HCT116 (cell line): ENCODE data around the gene PLEKHA8. TPM values are rescaled to one million over a fixed set of nuclear protein-coding genes. Genes with fewer than 3 reads are reported as not detected.

ENCODE experiments used
- ATAC-seq: fragments of 200-7000 bp; cut with Tn5 transposase; 2 replicates; pipeline ENCODE4 v1.9.1; 2020; ENCODE audit warnings: mild to moderate bottlenecking, moderate library complexity
- BruUV-seq: library from RNA; stranded (reverse); fragments of 400-500 nt; replicated peaks from 2 replicates; lab custom pipeline; 2021; lab: Mats Ljungman, UMichigan
- CTCF ChIA-PET: fragments of 300-600 bp; sonication (Branson Sonifier 250); formaldehyde crosslinking; loops from one replicate; lab custom pipeline; 2021; ENCODE audit warnings: antibody characterized with exemption; lab: Charles Lee
- POLR2A ChIA-PET: fragments of 300-600, 350-600 bp; sonication (Branson Sonifier 250); formaldehyde crosslinking; loops from one replicate; lab custom pipeline; 2021; ENCODE audit warnings: antibody characterized with exemption; lab: Charles Lee
- RAD21 ChIA-PET, 2 experiments: fragments of 300-600 bp; sonication (Branson Sonifier 250); formaldehyde crosslinking; loops; one replicate each; lab custom pipeline; 2023; ENCODE audit warnings: low total read pairs in 2 of 2; ENCODE audit not compliant: uncharacterized antibody in 2 of 2, unreplicated experiment in 2 of 2, low non-redundant PET in 1 of 2; lab: Charles Lee
- DNase-seq: peaks from one replicate; pipeline ENCODE4 v3.0.0-alpha.2; 2010; ENCODE audit warnings: low read depth, low spot score
- H2AFZ ChIP-seq: fragments of 200-600 bp; shearing (Covaris generic), sonication (generic); 2 replicates; pipeline ENCODE4 v1.6.1; 2017; ENCODE audit warnings: low read depth, mixed run types, mixed read lengths, antibody characterized with exemption, low read length; ENCODE audit not compliant: poor library complexity, severe bottlenecking
- H3K27ac ChIP-seq: 2 replicates; pipeline ENCODE4 v1.5.1; 2012; ENCODE audit warnings: low read depth, low read length
- H3K27me3 ChIP-seq: fragments of 200-600 bp; sonication (generic); 2 replicates; pipeline ENCODE4 v1.6.1; 2016; ENCODE audit warnings: mixed run types, low read length, mixed read lengths; ENCODE audit not compliant: insufficient read depth
- H3K36me3 ChIP-seq, 2 experiments: fragments of 200-500 bp in 1 of 2; fragments of 200-600 bp in 1 of 2; sonication (Bioruptor generic) in 1 of 2; sonication (generic) in 1 of 2; 2 replicates each; pipeline versions ENCODE4 v1.5.1 to v1.6.1; 2014 to 2016; ENCODE audit warnings: low read length in 2 of 2, inconsistent platforms in 1 of 2, mixed read lengths in 1 of 2, mixed run types in 1 of 2; ENCODE audit not compliant: insufficient read depth in 2 of 2, control insufficient read depth in 1 of 2
- H3K4me1 ChIP-seq, 2 experiments: fragments of 200-600 bp in 1 of 2; sonication (generic) in 1 of 2; 2 replicates each; pipeline versions ENCODE4 v1.5.1 to v1.6.1; 2012 to 2017; ENCODE audit warnings: low read length in 2 of 2, inconsistent platforms in 1 of 2, mild to moderate bottlenecking in 1 of 2, mixed read lengths in 1 of 2, mixed run types in 1 of 2, moderate library complexity in 1 of 2; ENCODE audit not compliant: insufficient read depth in 2 of 2, control insufficient read depth in 1 of 2
- H3K4me2 ChIP-seq: fragments of 200-600 bp; sonication (generic); 2 replicates; pipeline ENCODE4 v1.6.1; 2017; ENCODE audit warnings: mixed run types, low read length, mixed read lengths
- H3K4me3 ChIP-seq, 2 experiments: fragments of 200-600 bp in 1 of 2; sonication (generic) in 1 of 2; replicated peaks in 1 of 2; 2 replicates each; pipeline ENCODE4 v1.5.1; 2011 to 2016; ENCODE audit warnings: low read length in 2 of 2, control low read depth in 1 of 2, low read depth in 1 of 2, mild to moderate bottlenecking in 1 of 2, mixed read lengths in 1 of 2, mixed run types in 1 of 2
- H3K79me2 ChIP-seq: fragments of 200-600 bp; sonication (generic); 2 replicates; pipeline ENCODE4 v1.6.1; 2017; ENCODE audit warnings: mild to moderate bottlenecking, mixed run types, low read length, moderate library complexity, mixed read lengths; ENCODE audit not compliant: insufficient read depth
- H3K9ac ChIP-seq: fragments of 200-600 bp; sonication (generic); 2 replicates; pipeline ENCODE4 v1.6.1; 2016; ENCODE audit warnings: low read length, mixed read lengths
- H3K9me2 ChIP-seq: fragments of 200-600 bp; sonication (generic), shearing (Covaris generic); 2 replicates; pipeline ENCODE4 v1.6.1; 2017; ENCODE audit warnings: mixed run types, mild to moderate bottlenecking, moderate library complexity; ENCODE audit not compliant: insufficient read depth
- H3K9me3 ChIP-seq, 2 experiments: fragments of 200-500 bp in 1 of 2; fragments of 200-600 bp in 1 of 2; sonication (Bioruptor generic) in 1 of 2; sonication (generic) in 1 of 2; 2 replicates each; pipeline ENCODE4 v1.6.1; 2014 to 2017; ENCODE audit warnings: low read length in 2 of 2, mixed read lengths in 2 of 2, inconsistent platforms in 1 of 2, low read depth in 1 of 2, mild to moderate bottlenecking in 1 of 2, mixed run types in 1 of 2, moderate library complexity in 1 of 2; ENCODE audit not compliant: control insufficient read depth in 1 of 2, insufficient read depth in 1 of 2
- H4K20me1 ChIP-seq: fragments of 200-600 bp; sonication (generic), shearing (Covaris generic); 2 replicates; pipeline ENCODE4 v1.6.1; 2017; ENCODE audit warnings: mixed run types, mild to moderate bottlenecking, moderate library complexity; ENCODE audit not compliant: insufficient read depth
- ATF3 ChIP-seq: IDR thresholded peaks from 2 replicates; pipeline ENCODE4 v1.6.1; 2012
- CBX3 ChIP-seq: IDR thresholded peaks from 2 replicates; pipeline ENCODE4 v1.6.1; 2012; ENCODE audit warnings: low read depth
- CTCF ChIP-seq, 3 experiments: fragments of 200-600 bp in 1 of 3; sonication (generic) in 1 of 3; IDR thresholded peaks in 2 of 3; conservative IDR thresholded peaks in 1 of 3; 2 replicates each; pipeline ENCODE4 v1.5.1; 2012 to 2017; ENCODE audit warnings: low read depth in 2 of 3, low read length in 2 of 3, antibody characterized with exemption in 1 of 3, borderline replicate concordance in 1 of 3, control low read depth in 1 of 3, mild to moderate bottlenecking in 1 of 3, mixed read lengths in 1 of 3, mixed run types in 1 of 3, moderate library complexity in 1 of 3; ENCODE audit not compliant: insufficient read depth in 1 of 3
- EGR1 ChIP-seq: IDR thresholded peaks from 2 replicates; pipeline ENCODE4 v1.6.1; 2012; ENCODE audit warnings: low read depth
- EZH2phosphoT487 ChIP-seq: fragments of 200-600 bp; IDR thresholded peaks from 2 replicates; pipeline ENCODE4 v1.6.1; 2018; ENCODE audit warnings: antibody characterized with exemption, borderline replicate concordance
- FOSL1 ChIP-seq: IDR thresholded peaks from 2 replicates; pipeline ENCODE4 v1.6.1; 2012; ENCODE audit warnings: low read depth
- MAX ChIP-seq: IDR thresholded peaks from 2 replicates; pipeline ENCODE4 v1.6.1; 2012
- POLR2A ChIP-seq: IDR thresholded peaks from 2 replicates; pipeline ENCODE4 v1.7.0; 2011; ENCODE audit warnings: borderline replicate concordance; ENCODE audit not compliant: insufficient read depth, insufficient read length; ENCODE audit errors: extremely low read depth
- RAD21 ChIP-seq: IDR thresholded peaks from 2 replicates; pipeline ENCODE4 v1.6.1; 2012; ENCODE audit warnings: low read depth, mild to moderate bottlenecking
- REST ChIP-seq: IDR thresholded peaks from 2 replicates; pipeline ENCODE4 v1.6.1; 2012; ENCODE audit warnings: low read depth
- SIN3A ChIP-seq: IDR thresholded peaks from 2 replicates; pipeline ENCODE4 v1.6.1; 2012; ENCODE audit warnings: low read depth
- SRF ChIP-seq: IDR thresholded peaks from 2 replicates; pipeline ENCODE4 v1.6.1; 2012; ENCODE audit warnings: low read depth
- ZFX ChIP-seq: fragments of 450-650 bp; IDR thresholded peaks from 2 replicates; pipeline ENCODE4 v1.6.1; 2017
- intact Hi-C: fragments of 100-400 bp; cut with micrococcal nuclease; formaldehyde crosslinking; loops from 2 replicates; pipeline ENCODE4 v1.10.0; 2022
- total RNA-seq: library from RNA; stranded (reverse); gene quantifications from one replicate; pipeline ENCODE4 v1.2.1, GENCODE V29; 2021; ENCODE audit not compliant: unreplicated experiment

Gene PLEKHA8
- total RNA-seq, 1 experiment from 2014 or later: 13.6 TPM

- TF ChIP-seq CTCF (IDR thresholded peaks at IDR 0.05 in 2 of 3, conservative IDR thresholded peaks at IDR 0.05 in 1 of 3; ENCODE audit: borderline replicate concordance in 1 of 3, insufficient read depth in 1 of 3, low read depth in 2 of 3, low read length in 2 of 3): no peak
- TF ChIP-seq, all 23 proteins: peak for 0
Observed at GRCh38 chr7:30049173-30049572, 21.0 kb downstream of the PLEKHA8 start (continued).

- no peaks in the 10 kb centered on the region for H3K79me2 ChIP-seq
- no peak for ATAC-seq
- DNase-seq: no peak
- no peaks in the 10 kb centered on the region for H3K4me1 ChIP-seq
- no peaks in the 10 kb centered on the region for H3K9me2 ChIP-seq
- ChIA-PET RAD21 (no interaction called here), CTCF (no interaction called here), POLR2A (no interaction called here)
- no peaks in the 10 kb centered on the region for H3K27me3 ChIP-seq
- no peak overlapping the region for H3K4me3 ChIP-seq
- no peak overlapping the region for H3K4me2 ChIP-seq
- BruUV-seq: no TSS peak
- no peaks in the 10 kb centered on the region for H4K20me1 ChIP-seq
- H2AFZ ChIP-seq: no peak overlapping the region
- no peak overlapping the region for H3K27ac ChIP-seq
- H3K36me3 ChIP-seq: 0 out of 4 replicates have a peak, but pooled peaks cover 0 to 6% of the 10 kb centered on the region in 2 experiments
- no peaks in the 10 kb centered on the region for H3K9me3 ChIP-seq
- intact Hi-C loops: no loop called here
- H3K9ac ChIP-seq: no peak overlapping the region
- TF ChIP-seq ZFX (no peak), FOSL1 (no peak), MAX (no peak), RAD21 (no peak), REST (no peak), SIN3A (no peak), EGR1 (no peak), POLR2A (no peak), SRF (no peak), CBX3 (no peak), ATF3 (no peak), CTCF (IDR thresholded peaks at IDR 0.05 in 2 of 3, conservative IDR thresholded peaks at IDR 0.05 in 1 of 3; ENCODE audit: borderline replicate concordance in 1 of 3, insufficient read depth in 1 of 3, low read depth in 2 of 3, low read length in 2 of 3) (no peak), EZH2phosphoT487 (no peak)
Observed at GRCh38 chr7:30053068-30053467, 24.9 kb downstream of the PLEKHA8 start.
